ENCODE data around the gene CCL4. TPM values are rescaled to one million over a fixed set of nuclear protein-coding genes. Genes with fewer than 3 reads are reported as not detected.
A peak's percentile ranks its signal among the peaks of the same experiment; 100 is the strongest.

Gene CCL4
- total RNA-seq, 4 donors from 2014 or later, result 4.2 to 10.8 TPM; not detected in 2

GRCh38 chr17:36127911-36128310, 24.3 kb downstream of the CCL4 start:
- Histone ChIP-seq H3K27me3 (no peaks in the 10 kb centered on the region), H3K27ac (peak overlapping the region; percentile 70 to 81 (median 72)), H3K9me3 (peaks cover 13 to 17% of the 10 kb centered on the region in 2 donors), H3K4me1 (peaks cover 10 to 57% (median 20%) of the 10 kb centered on the region in 4 donors), H3K36me3 (no peaks in the 10 kb centered on the region), H3K4me3 (no peak overlapping the region)
- intact Hi-C loops (cut with DNase I; ENCODE audit: low total_unique reads), result no loop called here
- in situ Hi-C loops (cut with MboI; ENCODE audit: low pct_ligation_motif_present in 1 of 4, low pct_unique_long_range_greater_than_20kb in 1 of 4, low sequenced_read_pairs in 3 of 4), result no loop called here
- DNase-seq, result no peak
- 68 to 69% methylated on average over 6 of the region's 6 CpGs for whole genome bisulfite sequencing, 2 donors (ENCODE audit: low coverage in 1 of 2)
- TF ChIP-seq POLR2A (IDR thresholded peaks at IDR 0.05) (no peak), CTCF (IDR thresholded peaks at IDR 0.05) (no peak), EP300 (IDR thresholded peaks at IDR 0.05; ENCODE audit: low read depth) (no peak), POLR2AphosphoS5 (IDR thresholded peaks at IDR 0.05) (no peak)

- Histone ChIP-seq H3K4me3 (no peak overlapping the region), H3K27ac (peak overlapping the region; percentile 70 to 81 (median 72)), H3K36me3 (no peaks in the 10 kb centered on the region), H3K4me1 (peaks cover 10 to 61% (median 23%) of the 10 kb centered on the region in 4 donors), H3K27me3 (no peaks in the 10 kb centered on the region), H3K9me3 (peaks cover 13 to 17% of the 10 kb centered on the region in 2 donors)
- in situ Hi-C loops (cut with MboI; ENCODE audit: low pct_ligation_motif_present in 1 of 4, low pct_unique_long_range_greater_than_20kb in 1 of 4, low sequenced_read_pairs in 3 of 4) (no loop called here), intact Hi-C loops (cut with DNase I; ENCODE audit: low total_unique reads) (no loop called here)
- TF ChIP-seq POLR2A (IDR thresholded peaks at IDR 0.05), result no peak
- peak; percentile 87 for TF ChIP-seq EP300 (IDR thresholded peaks at IDR 0.05; ENCODE audit: low read depth)
- TF ChIP-seq CTCF (IDR thresholded peaks at IDR 0.05), result no peak
- TF ChIP-seq POLR2AphosphoS5 (IDR thresholded peaks at IDR 0.05), result peak in 2 of 3 donors; percentile 28 to 56
- peak; percentile 69 for DNase-seq
- WGBS, 2 donors (ENCODE audit: low coverage in 1 of 2), result 46 to 50% methylated on average over 3 to 4 of the region's 4 CpGs
Observed at GRCh38 chr17:36128411-36128978, 24.9 kb downstream of the CCL4 start.

- WGBS, 2 donors (ENCODE audit: low coverage in 1 of 2), result 40 to 43% methylated on average over 1 of the region's 1 CpG
Observed at GRCh38 chr17:36129616-36130015, 26.0 kb downstream of the CCL4 start.

GRCh38 chr17:36130346-36130745, 26.7 kb downstream of the CCL4 start:
- H3K4me1 ChIP-seq, result peaks cover 10 to 76% (median 27%) of the 10 kb centered on the region in 4 donors
- in situ Hi-C loops (cut with MboI; ENCODE audit: low pct_ligation_motif_present in 1 of 4, low pct_unique_long_range_greater_than_20kb in 1 of 4, low sequenced_read_pairs in 3 of 4), result no loop called here
- H3K27me3 ChIP-seq, result no peaks in the 10 kb centered on the region
- WGBS, 2 donors (ENCODE audit: low coverage in 1 of 2), result 64 to 72% methylated on average over 5 of the region's 5 CpGs
- H3K9me3 ChIP-seq, result peaks cover 7 to 10% of the 10 kb centered on the region in 2 donors
- TF ChIP-seq POLR2AphosphoS5 (IDR thresholded peaks at IDR 0.05) (no peak), POLR2A (IDR thresholded peaks at IDR 0.05) (no peak), EP300 (IDR thresholded peaks at IDR 0.05; ENCODE audit: low read depth) (no peak), CTCF (IDR thresholded peaks at IDR 0.05) (no peak)
- DNase-seq, result no peak
- H3K27ac ChIP-seq, result peak overlapping the region in 3 of 4 donors; percentile 71 to 81 (median 73)
- intact Hi-C loops (cut with DNase I; ENCODE audit: low total_unique reads), result no loop called here
- H3K36me3 ChIP-seq, result no peaks in the 10 kb centered on the region
- no peak overlapping the region for H3K4me3 ChIP-seq

More at GRCh38 chr17:36129616-36130015, 26.0 kb downstream of the CCL4 start:
- no peaks in the 10 kb centered on the region for H3K27me3 ChIP-seq
- H3K36me3 ChIP-seq, result no peaks in the 10 kb centered on the region
- H3K9me3 ChIP-seq, result peaks cover 13 to 17% of the 10 kb centered on the region in 2 donors
- H3K4me1 ChIP-seq, result peaks cover 10 to 72% (median 25%) of the 10 kb centered on the region in 4 donors
- intact Hi-C loops (cut with DNase I; ENCODE audit: low total_unique reads), result no loop called here
- in situ Hi-C loops (cut with MboI; ENCODE audit: low pct_ligation_motif_present in 1 of 4, low pct_unique_long_range_greater_than_20kb in 1 of 4, low sequenced_read_pairs in 3 of 4), result no loop called here
- no peak for DNase-seq
- H3K4me3 ChIP-seq, result no peak overlapping the region
- TF ChIP-seq POLR2AphosphoS5 (IDR thresholded peaks at IDR 0.05) (no peak), EP300 (IDR thresholded peaks at IDR 0.05; ENCODE audit: low read depth) (no peak), CTCF (IDR thresholded peaks at IDR 0.05) (no peak), POLR2A (IDR thresholded peaks at IDR 0.05) (no peak)
- peak overlapping the region; percentile 70 to 81 (median 72) for H3K27ac ChIP-seq
